Measurements from ENCODE around the gene RPS8. TPM values are rescaled to one million over a fixed set of nuclear protein-coding genes. Genes with fewer than 3 reads are reported as not detected.

The RPS8 gene
- total RNA-seq (2022; extraction: Qiagen RNA extraction; ENCODE audit: low read depth), result 1,564 to 1,669 TPM (median 1,623 TPM) in 5 replicates

DNA sequence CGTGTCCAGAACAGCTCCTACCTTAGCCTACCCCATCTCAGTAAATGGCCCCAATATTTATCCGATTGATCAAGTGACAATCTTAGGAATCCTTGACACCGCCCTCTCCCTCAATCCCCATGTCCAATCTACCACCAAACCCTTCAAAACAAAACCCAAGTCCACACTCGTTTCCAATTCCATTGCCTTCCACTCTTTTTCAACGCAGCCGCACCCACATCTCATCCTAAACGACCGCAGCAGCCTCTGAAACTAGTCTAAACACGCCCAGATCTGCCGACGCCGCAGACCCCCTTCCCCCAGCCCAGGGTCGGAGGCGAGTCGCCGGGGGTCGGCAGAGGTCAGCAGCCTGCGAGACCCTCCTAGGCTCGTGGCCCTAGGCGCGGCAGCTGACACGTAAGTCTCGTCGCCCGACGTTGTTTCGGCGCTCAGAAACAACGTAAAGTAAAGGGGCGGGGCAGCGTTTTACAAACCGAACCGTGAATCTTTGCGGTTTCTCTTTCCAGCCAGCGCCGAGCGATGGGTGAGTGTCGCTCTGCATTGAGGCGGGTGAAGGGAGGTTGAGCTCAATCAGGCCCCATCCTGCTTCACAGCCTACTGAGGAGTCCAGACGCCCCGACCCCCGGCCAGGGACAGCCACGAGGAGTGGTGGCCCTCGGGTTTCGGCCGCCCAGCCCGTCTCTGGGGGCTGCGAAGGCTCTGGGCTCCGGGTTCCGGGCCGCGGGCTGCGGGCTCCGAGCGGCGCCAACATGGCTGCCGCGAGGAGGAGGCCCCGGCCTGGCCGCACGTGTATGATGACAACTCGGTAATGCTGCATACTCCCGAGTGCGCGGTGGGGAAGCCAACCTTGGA is at the start of gene RPS8:
RPS8 (plus strand) TSS at position 463 of the 852 bp plus-strand sequence; CDS start at position 520, 57 bp downstream.

GRCh38 chr1:44730741-44731512 is 44.4 kb upstream of the RPS8 start, which contains the start of gene RNU5D-1:
Gene RNU5D-1, minus strand, starts transcription at chr1:44731170.

DNA sequence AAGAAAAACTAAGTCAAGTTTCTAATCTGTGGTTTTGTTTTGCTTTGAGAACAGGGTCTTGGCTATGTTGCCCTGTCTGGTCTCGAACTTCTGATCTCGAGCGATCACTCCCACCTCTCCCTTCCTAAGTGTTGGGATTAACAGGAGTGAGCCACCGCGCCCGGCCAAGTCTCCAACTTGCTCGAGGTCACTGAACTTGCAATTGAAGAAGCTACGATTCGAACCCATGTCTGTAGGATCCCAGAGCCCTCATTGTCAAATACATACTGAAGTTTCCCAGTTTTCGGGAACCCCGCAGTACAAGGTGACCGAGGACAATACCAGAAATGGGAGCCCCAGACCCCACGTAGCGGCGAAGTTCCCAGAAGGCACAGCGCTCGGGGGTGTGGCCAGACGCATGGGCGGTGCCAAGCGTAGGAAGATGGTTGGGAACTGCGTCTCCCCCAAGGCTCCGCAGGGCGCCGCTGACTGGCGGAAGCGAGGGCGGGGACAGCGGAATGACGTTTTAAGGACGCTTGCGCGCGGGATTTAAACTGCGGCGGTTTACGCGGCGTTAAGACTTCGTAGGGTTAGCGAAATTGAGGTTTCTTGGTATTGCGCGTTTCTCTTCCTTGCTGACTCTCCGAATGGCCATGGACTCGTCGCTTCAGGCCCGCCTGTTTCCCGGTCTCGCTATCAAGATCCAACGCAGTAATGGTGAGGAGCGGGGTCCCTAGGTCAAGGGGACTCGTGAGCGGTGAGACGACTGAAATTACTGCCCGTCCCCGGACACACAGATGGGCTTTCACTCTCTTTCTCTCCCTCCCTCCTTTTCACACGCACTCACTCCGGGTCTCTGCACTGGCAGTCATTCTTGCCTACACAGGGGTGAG is 35.8 kb upstream of the RPS8 start, which contains the start of gene KIF2C:
KIF2C (plus strand) TSS at position 531 of the 872 bp plus-strand sequence; CDS start at position 627, 96 bp downstream.

DNA sequence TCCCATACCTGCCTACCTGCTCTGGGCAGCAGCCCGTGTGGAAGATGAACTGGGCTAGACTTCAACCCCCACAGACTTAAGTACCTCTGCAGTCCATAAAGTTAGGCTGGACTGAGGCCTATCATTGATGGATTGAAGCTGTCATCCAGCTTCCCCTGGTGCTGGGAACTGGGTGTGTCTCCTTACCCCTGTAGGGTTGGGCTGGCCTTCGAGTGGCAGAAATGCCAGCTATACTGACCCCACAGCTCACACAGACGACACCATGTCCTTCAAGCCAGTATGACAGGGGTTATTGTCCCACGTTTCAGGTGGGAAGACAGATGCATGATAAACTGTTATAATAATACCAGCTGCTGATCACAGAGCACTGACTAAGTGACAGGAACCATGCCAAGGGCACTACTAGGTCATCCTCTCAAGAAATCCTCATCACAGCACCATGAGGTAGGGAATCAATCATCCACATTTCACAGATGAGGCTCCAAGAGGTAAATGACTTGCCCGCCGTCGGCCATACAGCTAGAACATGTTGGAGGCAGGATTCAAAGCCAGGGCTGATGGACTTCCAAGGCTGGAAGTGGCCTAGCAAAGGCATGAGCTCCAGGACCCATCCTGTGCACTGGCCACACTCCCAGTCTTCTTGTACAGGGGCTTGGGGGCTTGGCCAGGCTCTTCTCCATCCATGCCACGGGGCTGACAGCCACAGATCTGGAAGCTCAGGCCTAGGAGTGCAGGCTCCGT is 12.9 kb downstream of the RPS8 start, which contains the start of gene BEST4:
BEST4 (minus strand) TSS at position 51 of the 741 bp plus-strand sequence. CDS start 465 bp downstream, outside the sequence.

DNA sequence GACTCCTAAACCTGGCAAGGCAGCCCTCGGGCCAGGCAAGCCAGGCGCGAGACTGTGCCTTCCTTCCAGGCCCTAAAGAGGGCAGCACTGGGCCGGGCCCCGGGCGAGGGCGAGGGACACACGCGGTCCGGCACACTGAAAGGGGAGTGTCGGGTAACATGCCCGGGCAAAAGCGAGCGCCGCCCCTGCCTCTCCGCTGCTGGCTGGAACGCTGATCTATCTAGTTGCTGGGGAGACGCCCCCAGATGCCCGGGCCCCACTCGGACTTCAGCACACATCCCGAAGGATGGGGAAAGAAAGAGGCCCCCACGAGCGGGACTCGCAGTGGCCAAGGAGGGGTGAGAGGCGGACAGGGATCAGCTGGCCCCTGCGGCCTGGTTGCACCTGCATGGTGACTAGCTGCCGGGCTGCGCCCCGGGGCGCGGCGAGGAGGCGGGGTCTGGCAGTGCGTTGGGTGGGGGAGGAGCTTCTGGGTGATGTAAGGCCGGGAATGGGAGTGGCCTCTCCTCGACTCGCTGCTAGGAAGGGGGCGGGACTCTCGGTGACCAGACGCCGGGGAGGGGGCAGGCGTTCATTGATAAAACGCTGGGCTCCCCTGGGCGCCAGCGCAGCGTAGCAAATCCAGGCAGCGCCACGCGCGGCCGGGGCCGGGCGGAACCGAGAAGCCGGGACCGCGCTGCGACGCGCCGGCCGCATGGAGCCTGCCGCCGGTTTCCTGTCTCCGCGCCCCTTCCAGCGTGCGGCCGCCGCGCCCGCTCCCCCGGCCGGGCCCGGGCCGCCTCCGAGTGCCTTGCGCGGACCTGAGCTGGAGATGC is 24.6 kb downstream of the RPS8 start, which contains the start of gene PLK3:
PLK3 (plus strand) TSS at position 608 of the 815 bp plus-strand sequence; CDS start at position 695, 87 bp downstream.

GRCh38 chr1:44806704-44807363 is 31.5 kb downstream of the RPS8 start, which contains the start of gene DYNLT4:
Gene DYNLT4, minus strand, starts transcription at chr1:44807351. Its CDS starts 683 bp downstream, at chr1:44806668.

GRCh38 chr1:44808063-44808937 is 33.0 kb downstream of the RPS8 start, which contains the start of gene BTBD19:
Gene BTBD19, plus strand, starts transcription at chr1:44808523. Its CDS starts 298 bp downstream, at chr1:44808821.

Other genes starting within 250 kb of the RPS8 start
- 5.7 to 10.2 TPM (median 9.0 TPM) in 5 replicates for gene TMEM53, start 101.1 kb upstream of the RPS8 start, total RNA-seq (2022; extraction: Qiagen RNA extraction; ENCODE audit: low read depth)
- gene ARMH1, start 100.8 kb upstream of the RPS8 start, total RNA-seq (2022; extraction: Qiagen RNA extraction; ENCODE audit: low read depth), result 0.38 to 1.1 TPM (median 0.65 TPM) in 5 replicates
- not detected in 5 replicates for gene RNU5D-1, start 44.4 kb upstream of the RPS8 start, total RNA-seq (2022; extraction: Qiagen RNA extraction; ENCODE audit: low read depth)
- gene KIF2C, start 35.7 kb upstream of the RPS8 start, total RNA-seq (2022; extraction: Qiagen RNA extraction; ENCODE audit: low read depth), result 36.6 to 42.0 TPM (median 40.4 TPM) in 5 replicates
- gene BEST4, start 12.6 kb downstream of the RPS8 start, total RNA-seq (2022; extraction: Qiagen RNA extraction; ENCODE audit: low read depth), result 0.26 to 0.42 TPM (median 0.38 TPM) in 5 replicates
- 9.4 to 22.4 TPM (median 17.4 TPM) in 5 replicates for gene PLK3, start 24.8 kb downstream of the RPS8 start, total RNA-seq (2022; extraction: Qiagen RNA extraction; ENCODE audit: low read depth)
- gene DYNLT4, start 31.8 kb downstream of the RPS8 start, total RNA-seq (2022; extraction: Qiagen RNA extraction; ENCODE audit: low read depth), result 0.69 to 0.99 TPM (median 0.81 TPM) in 3 of 5 replicates, not detected in the others
- gene BTBD19, start 33.0 kb downstream of the RPS8 start, total RNA-seq (2022; extraction: Qiagen RNA extraction; ENCODE audit: low read depth), result 2.0 to 3.4 TPM (median 3.2 TPM) in 5 replicates
- gene PTCH2, start 67.7 kb downstream of the RPS8 start, total RNA-seq (2022; extraction: Qiagen RNA extraction; ENCODE audit: low read depth), result 0.20 to 0.31 TPM (median 0.25 TPM) in 4 of 5 replicates, not detected in the other
- 18.0 to 20.9 TPM (median 18.9 TPM) in 5 replicates for gene EIF2B3, start 211.1 kb downstream of the RPS8 start, total RNA-seq (2022; extraction: Qiagen RNA extraction; ENCODE audit: low read depth)
- 11.1 to 22.3 TPM (median 19.7 TPM) in 5 replicates for gene HECTD3, start 235.8 kb downstream of the RPS8 start, total RNA-seq (2022; extraction: Qiagen RNA extraction; ENCODE audit: low read depth)
- 43.4 to 47.7 TPM (median 46.1 TPM) in 5 replicates for gene UROD, start 236.7 kb downstream of the RPS8 start, total RNA-seq (2022; extraction: Qiagen RNA extraction; ENCODE audit: low read depth)

All from A549 treated with ZK216348 at 1 μM for 4 hours (cell line).